Measurements from ENCODE around the gene CD81.

- TF ChIP-seq, protein P1, sequence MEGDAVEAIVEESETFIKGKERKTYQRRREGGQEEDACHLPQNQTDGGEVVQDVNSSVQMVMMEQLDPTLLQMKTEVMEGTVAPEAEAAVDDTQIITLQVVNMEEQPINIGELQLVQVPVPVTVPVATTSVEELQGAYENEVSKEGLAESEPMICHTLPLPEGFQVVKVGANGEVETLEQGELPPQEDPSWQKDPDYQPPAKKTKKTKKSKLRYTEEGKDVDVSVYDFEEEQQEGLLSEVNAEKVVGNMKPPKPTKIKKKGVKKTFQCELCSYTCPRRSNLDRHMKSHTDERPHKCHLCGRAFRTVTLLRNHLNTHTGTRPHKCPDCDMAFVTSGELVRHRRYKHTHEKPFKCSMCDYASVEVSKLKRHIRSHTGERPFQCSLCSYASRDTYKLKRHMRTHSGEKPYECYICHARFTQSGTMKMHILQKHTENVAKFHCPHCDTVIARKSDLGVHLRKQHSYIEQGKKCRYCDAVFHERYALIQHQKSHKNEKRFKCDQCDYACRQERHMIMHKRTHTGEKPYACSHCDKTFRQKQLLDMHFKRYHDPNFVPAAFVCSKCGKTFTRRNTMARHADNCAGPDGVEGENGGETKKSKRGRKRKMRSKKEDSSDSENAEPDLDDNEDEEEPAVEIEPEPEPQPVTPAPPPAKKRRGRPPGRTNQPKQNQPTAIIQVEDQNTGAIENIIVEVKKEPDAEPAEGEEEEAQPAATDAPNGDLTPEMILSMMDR (IDR thresholded peaks at IDR 0.05 in 4 of 5, conservative IDR thresholded peaks at IDR 0.05 in 1 of 5) = no peak
- no peak for TF ChIP-seq POLR2A (IDR thresholded peaks at IDR 0.05)
These were observed 10.4 kb upstream of the CD81 start for GRCh38 chr11:2366733-2367132.

Measured in gastrocnemius medialis (tissue), 4 donors.